Omental fat pad (tissue), 4 donors: Measurements from ENCODE around the gene TSPOAP1. TPM values are rescaled to one million over a fixed set of nuclear protein-coding genes. Genes with fewer than 3 reads are reported as not detected.

ENCODE experiments used
- ATAC-seq: fragments of 150-250 bp; one replicate; pipeline ENCODE4 v1.9.1; 2016; ENCODE audit warnings: mild to moderate bottlenecking, moderate library complexity; ENCODE audit not compliant: low FRiP score
- DNase-seq: peaks from one replicate; pipeline ENCODE4 v3.0.0-alpha.2; 2019; ENCODE audit warnings: low spot score
- total RNA-seq, 4 donors: library from RNA; depleted of rRNA; stranded (reverse); fragments of >200 nt; gene quantifications; one replicate each; pipeline ENCODE4 v1.1.0, GENCODE V29; 2016
- TF ChIP-seq, protein P1 (sequence below), 3 donors: fragments of 450-650 bp; IDR thresholded peaks; one replicate each; pipeline ENCODE4 v1.5.1; 2016 to 2017; ENCODE audit warnings: antibody characterized with exemption in 3 of 3, mild to moderate bottlenecking in 3 of 3, moderate library complexity in 2 of 3

TSPOAP1 gene
- total RNA-seq, 4 donors from 2014 or later, result 1.9 to 13.6 (median 5.4) TPM

DNA sequence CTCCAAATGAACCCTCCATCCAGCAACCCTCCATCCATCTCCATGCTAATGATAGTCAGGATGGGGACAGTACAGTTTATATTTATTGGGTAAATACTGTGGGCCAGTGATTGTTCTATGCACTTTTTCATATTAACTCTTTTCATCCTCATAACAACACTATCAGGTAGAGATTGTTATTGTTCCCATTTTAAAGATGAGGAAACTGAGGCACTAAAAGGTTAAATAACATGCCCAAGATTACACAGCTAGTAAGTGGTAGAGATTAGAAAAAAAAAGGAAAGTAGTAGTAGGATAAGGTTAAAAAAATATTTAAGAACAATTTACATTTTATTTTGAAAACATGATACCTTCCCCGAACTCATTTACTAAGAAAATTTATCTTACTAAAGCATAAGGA lies 45.3 kb upstream of the TSPOAP1 start:
- ATAC-seq, result no peak
- TF ChIP-seq, protein P1, sequence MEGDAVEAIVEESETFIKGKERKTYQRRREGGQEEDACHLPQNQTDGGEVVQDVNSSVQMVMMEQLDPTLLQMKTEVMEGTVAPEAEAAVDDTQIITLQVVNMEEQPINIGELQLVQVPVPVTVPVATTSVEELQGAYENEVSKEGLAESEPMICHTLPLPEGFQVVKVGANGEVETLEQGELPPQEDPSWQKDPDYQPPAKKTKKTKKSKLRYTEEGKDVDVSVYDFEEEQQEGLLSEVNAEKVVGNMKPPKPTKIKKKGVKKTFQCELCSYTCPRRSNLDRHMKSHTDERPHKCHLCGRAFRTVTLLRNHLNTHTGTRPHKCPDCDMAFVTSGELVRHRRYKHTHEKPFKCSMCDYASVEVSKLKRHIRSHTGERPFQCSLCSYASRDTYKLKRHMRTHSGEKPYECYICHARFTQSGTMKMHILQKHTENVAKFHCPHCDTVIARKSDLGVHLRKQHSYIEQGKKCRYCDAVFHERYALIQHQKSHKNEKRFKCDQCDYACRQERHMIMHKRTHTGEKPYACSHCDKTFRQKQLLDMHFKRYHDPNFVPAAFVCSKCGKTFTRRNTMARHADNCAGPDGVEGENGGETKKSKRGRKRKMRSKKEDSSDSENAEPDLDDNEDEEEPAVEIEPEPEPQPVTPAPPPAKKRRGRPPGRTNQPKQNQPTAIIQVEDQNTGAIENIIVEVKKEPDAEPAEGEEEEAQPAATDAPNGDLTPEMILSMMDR (IDR thresholded peaks at IDR 0.05), result no peak

DNA sequence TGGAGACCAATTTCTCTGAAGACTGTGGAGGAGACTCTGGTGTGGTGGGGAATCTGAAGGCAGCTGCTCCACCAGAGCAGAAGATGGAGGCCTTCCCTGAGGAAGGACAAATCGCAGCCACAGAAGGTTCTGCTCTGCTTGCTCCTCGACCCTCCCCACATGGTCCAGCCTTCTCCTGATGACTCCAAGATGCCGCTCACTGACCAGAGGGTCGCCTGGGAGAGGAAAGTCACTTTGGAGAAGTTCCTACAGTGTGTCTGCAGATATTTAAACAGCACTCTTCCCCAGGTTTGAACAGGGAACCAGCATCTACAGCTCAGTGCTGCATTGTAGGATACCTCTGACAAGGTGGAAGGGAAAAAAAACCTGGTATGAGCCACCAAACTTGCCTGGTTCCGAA lies 44.4 kb upstream of the TSPOAP1 start:
- ATAC-seq (no peak), DNase-seq (no peak)
- TF ChIP-seq, protein P1 (IDR thresholded peaks at IDR 0.05), result no peak

More for the DNA sequence above, 45.3 kb upstream of the TSPOAP1 start:
- no peak for DNase-seq

DNA sequence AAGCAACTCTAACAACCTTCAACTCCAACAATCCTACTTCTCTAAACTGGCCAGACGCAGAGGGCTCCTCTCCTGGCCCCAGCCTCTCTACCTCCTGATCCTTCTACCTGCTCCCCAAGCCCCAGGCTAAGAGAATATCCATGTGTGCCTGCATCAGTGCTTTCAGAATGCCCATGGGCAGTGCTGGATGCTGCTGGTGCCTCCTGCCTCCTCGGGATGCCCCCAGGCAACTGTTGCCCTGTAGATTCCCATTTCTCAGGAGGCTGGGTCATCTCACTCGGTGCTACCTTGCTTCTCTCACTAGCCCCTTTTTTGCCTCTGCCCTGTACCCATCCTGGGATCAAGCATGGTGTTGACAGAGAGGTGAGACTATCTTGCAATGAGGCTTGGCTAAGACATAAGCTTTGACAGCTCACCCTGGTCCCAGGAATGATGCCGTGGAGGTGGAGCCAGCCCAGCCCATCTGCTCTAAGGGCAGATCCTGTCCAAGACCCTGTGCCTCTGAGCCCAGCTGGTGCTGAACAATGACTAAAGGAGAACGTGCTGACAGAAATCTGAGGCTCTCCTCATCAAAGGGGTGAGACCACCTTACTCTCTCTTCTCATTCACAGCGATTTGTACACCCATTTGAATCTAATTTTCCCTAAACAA lies 42.8 kb upstream of the TSPOAP1 start:
- ATAC-seq (no peak), DNase-seq (no peak)
- TF ChIP-seq, protein P1 (IDR thresholded peaks at IDR 0.05), result no peak

DNA sequence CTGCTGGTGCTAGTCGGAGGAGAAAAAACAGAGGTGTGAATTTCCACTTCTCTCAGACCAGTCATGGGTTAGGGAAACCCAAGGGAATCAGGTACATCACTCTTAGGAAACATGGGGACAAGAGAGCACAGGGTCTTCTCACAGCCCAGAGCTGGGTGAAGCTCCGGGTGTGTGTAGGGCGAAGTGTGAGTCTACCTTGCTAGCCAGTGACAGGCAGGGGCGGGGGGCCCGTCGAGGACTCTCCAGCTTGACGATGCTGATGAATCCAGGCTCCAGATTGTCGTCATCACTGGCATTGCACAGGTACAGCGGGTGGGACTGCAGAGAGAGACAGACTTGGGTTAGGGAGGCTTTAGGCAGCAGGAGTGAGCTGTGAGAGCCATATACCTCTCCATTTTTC lies 42.1 kb upstream of the TSPOAP1 start:
- no peak for ATAC-seq
- DNase-seq, result no peak
- TF ChIP-seq, protein P1 (IDR thresholded peaks at IDR 0.05), result no peak

DNA sequence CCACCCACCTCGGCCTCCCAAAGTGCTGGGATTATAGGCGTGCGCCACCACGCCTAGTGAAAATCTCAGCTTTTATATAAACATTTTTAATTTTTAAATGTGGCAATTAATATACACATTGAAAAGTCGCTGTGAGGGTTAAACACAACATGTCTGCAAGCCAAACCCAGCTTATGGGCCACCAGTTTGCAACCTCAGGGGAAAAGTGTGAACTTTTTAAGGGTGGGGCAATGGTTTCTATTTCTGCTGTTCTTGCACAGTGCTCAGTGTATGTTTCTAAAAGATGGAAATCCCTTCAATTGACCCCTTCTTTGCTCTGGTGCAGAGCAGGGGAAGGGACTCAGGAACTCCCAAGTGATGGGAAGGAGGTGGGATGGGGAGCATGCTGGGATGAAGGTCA lies 41.7 kb upstream of the TSPOAP1 start:
- TF ChIP-seq, protein P1 (IDR thresholded peaks at IDR 0.05), result no peak
- DNase-seq (no peak), ATAC-seq (no peak)

DNA sequence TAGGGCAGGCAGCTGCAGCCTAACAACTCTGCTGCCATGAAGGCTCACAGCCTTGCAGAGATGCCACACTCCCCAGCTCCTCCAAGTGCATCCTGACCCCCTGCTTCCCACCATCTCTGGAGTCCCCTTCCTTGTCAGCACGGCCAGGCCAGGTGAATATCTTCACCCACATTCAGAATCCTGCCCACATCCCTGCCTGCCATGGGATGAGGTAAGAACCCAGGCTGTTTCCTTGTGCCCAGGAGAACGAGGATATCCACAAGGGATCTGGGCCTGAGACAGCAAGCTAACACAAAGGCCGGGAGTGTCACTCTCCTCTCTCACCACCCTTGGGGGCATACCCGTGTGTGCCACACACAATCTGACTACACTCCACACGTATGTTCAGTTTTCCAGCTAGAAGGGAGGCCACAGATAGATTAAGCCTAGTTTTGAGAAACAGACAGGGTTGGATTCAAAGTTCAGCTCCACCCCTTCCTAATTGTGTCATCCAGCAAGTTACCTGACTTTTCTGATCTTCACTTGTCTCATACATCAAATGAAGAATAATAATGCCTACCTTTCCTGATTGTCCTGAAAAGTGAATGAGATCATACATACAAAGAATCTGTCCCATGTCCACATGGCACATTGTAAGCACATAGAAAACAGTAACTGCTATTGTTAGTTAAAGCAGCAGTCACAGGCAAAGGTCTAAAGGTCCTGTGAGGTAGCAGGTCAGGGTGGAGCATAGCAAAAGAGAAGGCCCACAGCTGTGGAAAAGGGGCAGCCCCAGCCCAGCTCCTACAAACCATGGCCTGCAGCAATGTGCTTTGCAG lies 40.8 kb upstream of the TSPOAP1 start:
- DNase-seq (no peak), ATAC-seq (no peak)
- TF ChIP-seq, protein P1 (IDR thresholded peaks at IDR 0.05), result no peak

DNA sequence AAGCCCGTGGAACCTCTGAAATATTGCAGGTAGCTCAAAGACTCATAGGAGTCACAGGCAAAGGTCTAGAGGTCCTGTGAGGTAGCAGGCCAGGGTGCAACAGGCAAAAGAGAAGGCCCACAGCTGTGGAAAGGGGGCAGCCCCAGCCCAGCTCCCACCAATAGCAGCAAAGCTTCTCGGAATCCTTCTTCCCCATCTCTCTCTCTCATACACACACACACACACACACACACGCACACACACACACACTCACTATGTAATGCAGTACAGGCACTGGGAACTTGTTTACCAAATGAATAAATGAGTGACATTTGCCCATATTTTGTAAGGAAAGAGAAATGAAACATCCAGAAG lies 40.2 kb upstream of the TSPOAP1 start:
- DNase-seq, result no peak
- ATAC-seq, result no peak
- TF ChIP-seq, protein P1 (IDR thresholded peaks at IDR 0.05), result no peak
